NB4 (cell line): Measurements from ENCODE around the gene SPINK4.
A peak's percentile ranks its signal among the peaks of the same experiment; 100 is the strongest.

Experiments
- MAX ChIP-seq: IDR thresholded peaks from 2 replicates; pipeline ENCODE4 v1.6.1; 2011; ENCODE audit warnings: low read depth, low read length
- POLR2A ChIP-seq: IDR thresholded peaks from 2 replicates; pipeline ENCODE4 v1.6.1; 2011; ENCODE audit warnings: mild to moderate bottlenecking; ENCODE audit not compliant: insufficient read length; ENCODE audit errors: extremely low read depth
- TF ChIP-seq, protein P1 (sequence below): IDR thresholded peaks from one replicate; pipeline ENCODE4 v1.5.1; 2012; ENCODE audit warnings: low read depth, low read length

- TF ChIP-seq, protein P1, sequence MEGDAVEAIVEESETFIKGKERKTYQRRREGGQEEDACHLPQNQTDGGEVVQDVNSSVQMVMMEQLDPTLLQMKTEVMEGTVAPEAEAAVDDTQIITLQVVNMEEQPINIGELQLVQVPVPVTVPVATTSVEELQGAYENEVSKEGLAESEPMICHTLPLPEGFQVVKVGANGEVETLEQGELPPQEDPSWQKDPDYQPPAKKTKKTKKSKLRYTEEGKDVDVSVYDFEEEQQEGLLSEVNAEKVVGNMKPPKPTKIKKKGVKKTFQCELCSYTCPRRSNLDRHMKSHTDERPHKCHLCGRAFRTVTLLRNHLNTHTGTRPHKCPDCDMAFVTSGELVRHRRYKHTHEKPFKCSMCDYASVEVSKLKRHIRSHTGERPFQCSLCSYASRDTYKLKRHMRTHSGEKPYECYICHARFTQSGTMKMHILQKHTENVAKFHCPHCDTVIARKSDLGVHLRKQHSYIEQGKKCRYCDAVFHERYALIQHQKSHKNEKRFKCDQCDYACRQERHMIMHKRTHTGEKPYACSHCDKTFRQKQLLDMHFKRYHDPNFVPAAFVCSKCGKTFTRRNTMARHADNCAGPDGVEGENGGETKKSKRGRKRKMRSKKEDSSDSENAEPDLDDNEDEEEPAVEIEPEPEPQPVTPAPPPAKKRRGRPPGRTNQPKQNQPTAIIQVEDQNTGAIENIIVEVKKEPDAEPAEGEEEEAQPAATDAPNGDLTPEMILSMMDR: peak; percentile 22
- TF ChIP-seq MAX (no peak), POLR2A (no peak)
These were observed 16.3 kb upstream of the SPINK4 start for GRCh38 chr9:33223696-33224095.
